ENCODE measurements around the gene GPSM3.

GPSM3 gene

DNA sequence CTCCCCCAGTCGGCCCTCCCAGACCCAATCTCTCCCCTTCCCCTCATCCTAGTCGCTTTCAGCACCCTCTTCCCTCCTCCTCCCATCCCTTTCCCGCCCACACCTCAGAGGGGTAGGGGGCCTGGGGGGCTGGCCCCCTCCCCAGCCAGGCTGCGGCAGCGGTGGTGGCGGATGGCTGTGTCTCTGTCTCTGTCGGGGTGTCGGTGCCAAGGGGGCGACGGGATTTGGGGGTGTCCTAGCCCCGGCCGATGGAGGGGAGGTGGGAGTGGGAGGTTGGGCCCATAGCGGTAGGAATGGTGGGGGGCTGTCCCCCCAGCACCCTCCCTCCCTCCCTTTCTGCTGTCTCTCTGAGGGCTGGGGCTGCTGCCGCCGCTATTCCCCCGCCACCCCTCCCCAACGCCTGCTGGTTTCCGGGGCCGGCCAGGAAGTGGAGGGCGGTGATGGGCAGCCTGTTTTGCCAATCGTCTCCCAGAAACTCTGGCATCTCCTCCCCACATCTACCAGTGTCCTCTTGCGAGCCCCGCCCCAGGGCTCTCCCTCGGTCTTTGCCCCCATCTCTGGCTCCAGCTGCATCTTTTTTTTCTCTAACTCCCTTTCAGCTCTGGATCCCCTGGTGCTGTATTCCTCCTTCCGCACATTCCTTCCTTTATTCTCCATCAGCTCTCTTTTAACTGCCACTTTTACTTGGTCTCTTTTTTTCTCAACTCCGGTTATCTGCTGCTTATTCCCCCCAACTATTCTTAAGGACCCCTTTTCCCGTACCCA lies 16.6 kb downstream of the GPSM3 start, which contains the start of gene AGPAT1:
AGPAT1 (minus strand) TSS at position 374 of the 765 bp plus-strand sequence. CDS start 4,588 bp downstream, outside the sequence.
- peak within 1 kb of the TSS; percentile 97 for H3K9ac ChIP-seq (ENCODE audit: low read depth, low read length)
- peak within 1 kb of the TSS; percentile 94 for H3K4me3 ChIP-seq (ENCODE audit: low read length)
- H3K27me3 ChIP-seq (ENCODE audit: control insufficient read depth, insufficient read depth, low read length), result no peaks in the 10 kb centered on the region
- no peaks in the 10 kb centered on the region for H3K9me3 ChIP-seq (replicated peaks; ENCODE audit: low read length)
- H3K36me3 ChIP-seq (ENCODE audit: insufficient read depth, low read length), result peaks cover 3% of the 10 kb centered on the region
- peaks cover 32% of the 10 kb centered on the region for H3K4me1 ChIP-seq (ENCODE audit: control insufficient read depth, insufficient read depth, low read length)
- H3K4me2 ChIP-seq (ENCODE audit: low read length), result peak within 1 kb of the TSS; percentile 95

DNA sequence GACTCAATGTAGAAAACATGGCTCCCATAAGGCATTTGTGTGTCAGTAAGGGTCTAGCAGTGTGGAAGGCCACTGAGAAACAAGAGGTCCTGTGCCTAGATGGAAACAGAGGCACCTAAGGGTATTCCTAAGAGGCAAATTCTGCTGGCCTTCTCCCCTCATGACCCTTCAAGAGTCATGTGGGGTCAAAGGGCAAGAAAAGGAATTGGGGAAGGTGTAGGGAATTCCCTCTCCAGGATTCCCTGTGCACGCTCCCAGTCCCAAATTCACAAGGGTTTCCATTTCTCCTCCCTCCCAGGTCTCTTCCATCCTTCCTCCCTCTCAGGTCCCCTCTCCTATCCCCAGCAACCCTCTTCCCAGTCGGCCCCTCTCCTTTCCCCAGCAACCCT lies 17.1 kb downstream of the GPSM3 start:
- Histone ChIP-seq H3K4me1 (ENCODE audit: control insufficient read depth, insufficient read depth, low read length) (peaks cover 32% of the 10 kb centered on the region), H3K4me3 (ENCODE audit: low read length) (peak overlapping the region; percentile 94), H3K9ac (ENCODE audit: low read depth, low read length) (peak overlapping the region; percentile 97), H3K4me2 (ENCODE audit: low read length) (peak overlapping the region; percentile 95), H3K36me3 (ENCODE audit: insufficient read depth, low read length) (peaks cover 9% of the 10 kb centered on the region), H3K27me3 (ENCODE audit: control insufficient read depth, insufficient read depth, low read length) (no peaks in the 10 kb centered on the region), H3K9me3 (replicated peaks; ENCODE audit: low read length) (no peaks in the 10 kb centered on the region)

GRCh38 chr6:32174416-32174815 lies 18.0 kb downstream of the GPSM3 start:
- H3K36me3 ChIP-seq (ENCODE audit: insufficient read depth, low read length), result peaks cover 18% of the 10 kb centered on the region
- H3K4me2 ChIP-seq (ENCODE audit: low read length), result peak overlapping the region; percentile 95
- H3K27me3 ChIP-seq (ENCODE audit: control insufficient read depth, insufficient read depth, low read length), result no peaks in the 10 kb centered on the region
- peaks cover 30% of the 10 kb centered on the region for H3K4me1 ChIP-seq (ENCODE audit: control insufficient read depth, insufficient read depth, low read length)
- peak overlapping the region; percentile 94 for H3K4me3 ChIP-seq (ENCODE audit: low read length)
- H3K9ac ChIP-seq (ENCODE audit: low read depth, low read length), result no peak overlapping the region
- no peaks in the 10 kb centered on the region for H3K9me3 ChIP-seq (replicated peaks; ENCODE audit: low read length)

GRCh38 chr6:32173051-32173727 lies 19.3 kb downstream of the GPSM3 start:
- H3K4me1 ChIP-seq (ENCODE audit: control insufficient read depth, insufficient read depth, low read length), result peaks cover 35% of the 10 kb centered on the region
- peaks cover 20% of the 10 kb centered on the region for H3K36me3 ChIP-seq (ENCODE audit: insufficient read depth, low read length)
- H3K4me3 ChIP-seq (ENCODE audit: low read length), result no peak overlapping the region
- no peak overlapping the region for H3K4me2 ChIP-seq (ENCODE audit: low read length)
- H3K9ac ChIP-seq (ENCODE audit: low read depth, low read length), result no peak overlapping the region
- H3K27me3 ChIP-seq (ENCODE audit: control insufficient read depth, insufficient read depth, low read length), result no peaks in the 10 kb centered on the region
- H3K9me3 ChIP-seq (replicated peaks; ENCODE audit: low read length), result no peaks in the 10 kb centered on the region

DNA sequence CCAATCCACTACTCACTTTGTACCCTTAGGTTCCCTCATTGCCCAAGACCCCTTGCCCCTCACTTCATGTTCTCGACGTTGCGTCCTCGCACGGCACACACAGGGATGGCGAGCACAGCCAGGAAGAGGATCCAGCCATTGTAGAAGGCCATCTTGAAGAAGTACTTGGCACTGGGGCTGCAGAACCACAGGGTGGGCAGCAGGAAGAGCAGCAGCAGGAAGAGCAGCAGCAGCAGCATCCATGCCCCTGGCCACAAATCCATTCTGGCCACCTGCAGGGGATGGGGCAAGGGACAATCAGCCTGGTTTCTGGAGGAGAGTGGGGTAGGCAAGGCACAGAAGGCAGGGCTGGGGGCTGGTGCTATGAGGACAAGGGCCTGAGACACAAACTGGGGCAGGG lies 21.2 kb downstream of the GPSM3 start:
- no peaks in the 10 kb centered on the region for H3K9me3 ChIP-seq (replicated peaks; ENCODE audit: low read length)
- no peak overlapping the region for H3K4me3 ChIP-seq (ENCODE audit: low read length)
- no peaks in the 10 kb centered on the region for H3K27me3 ChIP-seq (ENCODE audit: control insufficient read depth, insufficient read depth, low read length)
- peaks cover 23% of the 10 kb centered on the region for H3K4me1 ChIP-seq (ENCODE audit: control insufficient read depth, insufficient read depth, low read length)
- H3K4me2 ChIP-seq (ENCODE audit: low read length), result no peak overlapping the region
- no peak overlapping the region for H3K9ac ChIP-seq (ENCODE audit: low read depth, low read length)
- H3K36me3 ChIP-seq (ENCODE audit: insufficient read depth, low read length), result peaks cover 28% of the 10 kb centered on the region

- Histone ChIP-seq H3K4me2 (ENCODE audit: low read length) (no peak overlapping the region), H3K4me3 (ENCODE audit: low read length) (no peak overlapping the region), H3K9me3 (replicated peaks; ENCODE audit: low read length) (no peaks in the 10 kb centered on the region), H3K9ac (ENCODE audit: low read depth, low read length) (no peak overlapping the region), H3K4me1 (ENCODE audit: control insufficient read depth, insufficient read depth, low read length) (peaks cover 22% of the 10 kb centered on the region), H3K27me3 (ENCODE audit: control insufficient read depth, insufficient read depth, low read length) (no peaks in the 10 kb centered on the region), H3K36me3 (ENCODE audit: insufficient read depth, low read length) (peaks cover 29% of the 10 kb centered on the region)
Measured at GRCh38 chr6:32170294-32170693, 22.1 kb downstream of the GPSM3 start.

DNA sequence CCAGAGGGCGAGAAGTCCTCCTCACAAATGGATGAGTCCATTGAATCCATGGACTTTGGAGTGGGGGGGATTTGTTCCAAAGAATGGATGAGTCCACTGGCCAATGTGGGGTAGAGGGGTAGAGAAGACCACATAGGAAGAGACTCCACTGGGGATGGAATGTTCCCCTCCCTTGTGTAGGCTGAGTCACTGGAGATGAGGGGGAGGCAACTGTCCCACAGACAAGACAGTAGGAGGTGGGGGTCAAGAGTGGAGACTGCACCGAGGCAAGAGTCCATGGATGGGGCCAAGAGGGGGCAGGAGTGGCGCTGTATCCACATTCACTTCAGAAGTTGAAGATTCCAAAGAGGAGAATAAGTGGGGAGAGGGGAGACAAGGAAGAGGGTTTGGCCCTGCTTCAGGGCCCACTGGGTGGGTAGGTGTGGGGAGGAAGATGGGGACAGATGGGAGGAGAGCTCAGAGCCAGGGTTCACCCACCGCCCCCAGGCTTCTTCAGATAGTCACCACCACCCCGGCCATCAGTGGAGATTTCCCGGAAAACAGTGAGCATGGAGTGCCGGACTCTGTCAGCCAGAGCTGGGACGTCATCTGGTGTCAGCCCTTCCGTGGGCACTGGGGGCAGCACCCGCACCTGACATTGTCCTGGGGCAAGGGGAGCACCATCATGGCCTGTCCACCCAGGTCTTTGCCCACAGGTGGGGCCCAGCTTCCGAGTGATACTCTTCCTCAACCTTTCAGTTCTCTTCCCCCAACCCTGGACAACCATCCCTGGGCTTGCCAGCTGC lies 23.4 kb downstream of the GPSM3 start:
- H3K36me3 ChIP-seq (ENCODE audit: insufficient read depth, low read length), result peaks cover 29% of the 10 kb centered on the region
- H3K4me1 ChIP-seq (ENCODE audit: control insufficient read depth, insufficient read depth, low read length), result peaks cover 11% of the 10 kb centered on the region
- no peak overlapping the region for H3K4me3 ChIP-seq (ENCODE audit: low read length)

DNA sequence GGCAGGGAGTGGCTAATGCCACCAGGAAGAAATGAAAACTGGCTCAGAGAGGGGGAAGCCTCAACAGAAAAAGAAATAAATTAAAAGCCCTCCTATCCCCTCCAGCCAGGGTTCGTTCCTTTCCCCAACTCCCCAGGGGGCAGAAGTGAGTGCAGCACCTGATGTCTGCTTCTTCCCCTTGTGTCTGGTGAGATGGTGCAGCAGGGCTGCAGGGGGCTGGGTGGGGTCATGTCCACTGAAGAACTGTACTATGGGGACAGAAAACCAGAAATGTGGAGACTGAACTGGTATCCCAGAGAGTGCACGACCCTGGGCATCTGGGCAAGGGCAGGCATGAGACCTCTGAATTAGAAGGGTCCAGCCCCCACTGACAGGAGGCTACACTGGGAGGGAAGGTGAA lies 24.1 kb downstream of the GPSM3 start:
- Histone ChIP-seq H3K4me2 (ENCODE audit: low read length) (no peak overlapping the region), H3K36me3 (ENCODE audit: insufficient read depth, low read length) (peaks cover 29% of the 10 kb centered on the region), H3K27me3 (ENCODE audit: control insufficient read depth, insufficient read depth, low read length) (no peaks in the 10 kb centered on the region), H3K9me3 (replicated peaks; ENCODE audit: low read length) (no peaks in the 10 kb centered on the region), H3K4me3 (ENCODE audit: low read length) (no peak overlapping the region), H3K9ac (ENCODE audit: low read depth, low read length) (no peak overlapping the region), H3K4me1 (ENCODE audit: control insufficient read depth, insufficient read depth, low read length) (peaks cover 11% of the 10 kb centered on the region)

More for the DNA sequence above, 23.4 kb downstream of the GPSM3 start:
- Histone ChIP-seq H3K4me2 (ENCODE audit: low read length) (no peak overlapping the region), H3K9ac (ENCODE audit: low read depth, low read length) (no peak overlapping the region), H3K27me3 (ENCODE audit: control insufficient read depth, insufficient read depth, low read length) (no peaks in the 10 kb centered on the region), H3K9me3 (replicated peaks; ENCODE audit: low read length) (no peaks in the 10 kb centered on the region)

DNA sequence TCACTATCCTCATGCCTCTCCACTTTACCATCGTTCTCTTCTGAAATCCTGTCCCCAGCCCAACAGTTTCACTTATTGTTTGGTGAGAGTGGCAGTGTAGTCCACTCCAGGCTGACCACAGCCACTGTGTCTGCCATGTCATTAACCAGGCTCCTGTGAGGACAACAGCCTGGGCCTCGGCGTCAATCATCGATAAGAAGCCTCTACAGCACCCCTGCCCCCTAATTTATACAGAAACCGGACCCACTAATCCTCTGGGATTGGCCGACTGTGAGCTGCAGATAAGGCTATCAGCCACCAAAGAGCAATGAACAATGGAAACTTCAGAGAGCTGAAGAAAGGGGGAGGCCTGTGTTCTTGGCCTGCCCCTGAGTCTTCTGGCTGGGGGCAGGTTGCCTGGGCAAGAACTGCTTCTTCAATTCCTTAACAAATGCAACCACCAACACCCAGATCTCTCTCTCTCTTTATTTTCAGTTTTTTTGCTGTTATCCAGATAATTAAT lies 24.6 kb downstream of the GPSM3 start:
- no peaks in the 10 kb centered on the region for H3K27me3 ChIP-seq (ENCODE audit: control insufficient read depth, insufficient read depth, low read length)
- H3K9ac ChIP-seq (ENCODE audit: low read depth, low read length), result no peak overlapping the region
- no peak overlapping the region for H3K4me2 ChIP-seq (ENCODE audit: low read length)
- peaks cover 29% of the 10 kb centered on the region for H3K36me3 ChIP-seq (ENCODE audit: insufficient read depth, low read length)
- peaks cover 11% of the 10 kb centered on the region for H3K4me1 ChIP-seq (ENCODE audit: control insufficient read depth, insufficient read depth, low read length)
- H3K4me3 ChIP-seq (ENCODE audit: low read length), result no peak overlapping the region
- no peaks in the 10 kb centered on the region for H3K9me3 ChIP-seq (replicated peaks; ENCODE audit: low read length)

DNA sequence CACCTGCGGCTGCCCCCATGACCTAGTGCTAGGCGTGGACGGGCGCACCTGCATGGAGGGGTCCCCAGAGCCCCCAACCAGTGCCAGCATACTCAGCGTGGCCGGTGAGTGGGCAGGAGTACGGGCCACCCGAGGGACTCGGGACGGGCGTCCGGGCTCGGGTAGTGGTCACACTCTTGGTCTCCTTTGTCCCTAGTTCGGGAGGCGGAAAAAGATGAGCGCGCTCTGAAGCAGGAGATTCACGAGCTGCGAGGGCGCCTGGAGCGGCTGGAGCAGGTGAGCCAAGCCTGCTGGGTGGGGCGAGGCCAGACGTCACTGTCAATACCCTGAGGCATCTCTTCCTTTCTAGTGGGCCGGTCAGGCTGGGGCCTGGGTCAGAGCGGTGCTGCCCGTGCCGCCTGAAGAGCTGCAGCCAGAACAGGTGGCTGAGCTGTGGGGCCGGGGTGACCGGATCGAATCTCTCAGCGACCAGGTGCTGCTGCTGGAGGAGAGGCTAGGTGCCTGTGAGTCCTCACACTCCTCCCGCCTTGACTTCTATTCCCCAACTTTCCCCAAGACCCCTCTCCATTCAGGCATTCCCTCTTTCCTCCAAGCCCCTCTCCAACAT lies 25.2 kb downstream of the GPSM3 start:
- Histone ChIP-seq H3K9me3 (replicated peaks; ENCODE audit: low read length) (no peaks in the 10 kb centered on the region), H3K4me3 (ENCODE audit: low read length) (no peak overlapping the region), H3K27me3 (ENCODE audit: control insufficient read depth, insufficient read depth, low read length) (no peaks in the 10 kb centered on the region), H3K4me2 (ENCODE audit: low read length) (no peak overlapping the region), H3K9ac (ENCODE audit: low read depth, low read length) (no peak overlapping the region), H3K4me1 (ENCODE audit: control insufficient read depth, insufficient read depth, low read length) (peaks cover 11% of the 10 kb centered on the region), H3K36me3 (ENCODE audit: insufficient read depth, low read length) (peaks cover 29% of the 10 kb centered on the region)

All from skeletal muscle satellite cell (primary cell).